Panc1 (cell line): ENCODE data around the gene C2CD2L.

Experiments used
- POLR2AphosphoS5 ChIP-seq: IDR thresholded peaks from 2 replicates; pipeline ENCODE4 v1.6.1; 2012; ENCODE audit warnings: mild to moderate bottlenecking, low read depth, low read length, moderate library complexity
- SIN3A ChIP-seq: IDR thresholded peaks from 2 replicates; pipeline ENCODE4 v1.6.1; 2012; ENCODE audit warnings: low read depth, mild to moderate bottlenecking, low read length, moderate library complexity, borderline replicate concordance; ENCODE audit not compliant: insufficient read depth
- TCF7L2 ChIP-seq: IDR thresholded peaks from 2 replicates; pipeline ENCODE4 v1.6.1; 2011; ENCODE audit warnings: mild to moderate bottlenecking, low read depth, low read length, inconsistent platforms
- TF ChIP-seq, protein P1 (sequence below): fragments of 450-650 bp; IDR thresholded peaks from 2 replicates; pipeline ENCODE4 v1.5.1; 2017; ENCODE audit warnings: mild to moderate bottlenecking

DNA sequence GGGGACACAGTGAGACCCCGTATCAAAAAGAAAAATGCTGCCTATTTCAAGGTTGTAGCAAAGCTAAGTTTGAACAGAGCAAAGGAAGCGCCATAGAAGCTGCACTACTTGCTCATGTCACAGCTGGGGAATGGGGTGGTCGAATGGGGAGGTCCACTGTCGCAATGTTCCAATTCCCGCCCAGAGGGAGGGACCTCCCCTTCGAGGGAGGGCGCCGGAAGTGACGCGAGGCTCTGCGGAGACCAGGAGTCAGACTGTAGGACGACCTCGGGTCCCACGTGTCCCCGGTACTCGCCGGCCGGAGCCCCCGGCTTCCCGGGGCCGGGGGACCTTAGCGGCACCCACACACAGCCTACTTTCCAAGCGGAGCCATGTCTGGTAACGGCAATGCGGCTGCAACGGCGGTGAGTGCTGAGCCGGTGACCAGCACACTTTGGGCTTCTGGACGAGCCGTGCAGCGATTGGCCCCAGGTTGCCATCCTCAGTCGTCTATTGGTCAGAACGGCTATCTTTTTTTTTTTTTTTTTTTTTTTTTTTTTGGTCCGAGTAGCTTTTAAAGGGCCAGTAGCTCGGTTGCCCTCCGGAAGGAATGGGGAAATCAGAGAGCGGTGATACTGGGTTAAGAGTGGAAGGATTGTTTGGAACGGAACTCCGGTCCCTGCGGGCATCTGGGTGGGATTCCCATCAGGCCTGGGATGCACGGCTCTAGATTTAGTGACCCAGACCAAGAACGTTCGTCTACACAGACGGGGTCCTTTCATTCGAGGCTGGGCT, 22.3 kb upstream of the C2CD2L start, which contains the start of gene HMBS:
- TF ChIP-seq, protein P1, sequence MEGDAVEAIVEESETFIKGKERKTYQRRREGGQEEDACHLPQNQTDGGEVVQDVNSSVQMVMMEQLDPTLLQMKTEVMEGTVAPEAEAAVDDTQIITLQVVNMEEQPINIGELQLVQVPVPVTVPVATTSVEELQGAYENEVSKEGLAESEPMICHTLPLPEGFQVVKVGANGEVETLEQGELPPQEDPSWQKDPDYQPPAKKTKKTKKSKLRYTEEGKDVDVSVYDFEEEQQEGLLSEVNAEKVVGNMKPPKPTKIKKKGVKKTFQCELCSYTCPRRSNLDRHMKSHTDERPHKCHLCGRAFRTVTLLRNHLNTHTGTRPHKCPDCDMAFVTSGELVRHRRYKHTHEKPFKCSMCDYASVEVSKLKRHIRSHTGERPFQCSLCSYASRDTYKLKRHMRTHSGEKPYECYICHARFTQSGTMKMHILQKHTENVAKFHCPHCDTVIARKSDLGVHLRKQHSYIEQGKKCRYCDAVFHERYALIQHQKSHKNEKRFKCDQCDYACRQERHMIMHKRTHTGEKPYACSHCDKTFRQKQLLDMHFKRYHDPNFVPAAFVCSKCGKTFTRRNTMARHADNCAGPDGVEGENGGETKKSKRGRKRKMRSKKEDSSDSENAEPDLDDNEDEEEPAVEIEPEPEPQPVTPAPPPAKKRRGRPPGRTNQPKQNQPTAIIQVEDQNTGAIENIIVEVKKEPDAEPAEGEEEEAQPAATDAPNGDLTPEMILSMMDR, result no peak
- TF ChIP-seq POLR2AphosphoS5 (peak; percentile 99), TCF7L2 (no peak), SIN3A (peak; percentile 75; the same call in 1 of the 2 replicates)
